ENCODE data around the gene RNF4.
A peak's percentile ranks its signal among the peaks of the same experiment; 100 is the strongest.
"Not testable (repeated sequence)": the region's sequence is repeated elsewhere in the genome, so short reads cannot be mapped to it uniquely, and the experiment has no call there.

RNF4 gene, protein sequence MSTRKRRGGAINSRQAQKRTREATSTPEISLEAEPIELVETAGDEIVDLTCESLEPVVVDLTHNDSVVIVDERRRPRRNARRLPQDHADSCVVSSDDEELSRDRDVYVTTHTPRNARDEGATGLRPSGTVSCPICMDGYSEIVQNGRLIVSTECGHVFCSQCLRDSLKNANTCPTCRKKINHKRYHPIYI

DNA sequence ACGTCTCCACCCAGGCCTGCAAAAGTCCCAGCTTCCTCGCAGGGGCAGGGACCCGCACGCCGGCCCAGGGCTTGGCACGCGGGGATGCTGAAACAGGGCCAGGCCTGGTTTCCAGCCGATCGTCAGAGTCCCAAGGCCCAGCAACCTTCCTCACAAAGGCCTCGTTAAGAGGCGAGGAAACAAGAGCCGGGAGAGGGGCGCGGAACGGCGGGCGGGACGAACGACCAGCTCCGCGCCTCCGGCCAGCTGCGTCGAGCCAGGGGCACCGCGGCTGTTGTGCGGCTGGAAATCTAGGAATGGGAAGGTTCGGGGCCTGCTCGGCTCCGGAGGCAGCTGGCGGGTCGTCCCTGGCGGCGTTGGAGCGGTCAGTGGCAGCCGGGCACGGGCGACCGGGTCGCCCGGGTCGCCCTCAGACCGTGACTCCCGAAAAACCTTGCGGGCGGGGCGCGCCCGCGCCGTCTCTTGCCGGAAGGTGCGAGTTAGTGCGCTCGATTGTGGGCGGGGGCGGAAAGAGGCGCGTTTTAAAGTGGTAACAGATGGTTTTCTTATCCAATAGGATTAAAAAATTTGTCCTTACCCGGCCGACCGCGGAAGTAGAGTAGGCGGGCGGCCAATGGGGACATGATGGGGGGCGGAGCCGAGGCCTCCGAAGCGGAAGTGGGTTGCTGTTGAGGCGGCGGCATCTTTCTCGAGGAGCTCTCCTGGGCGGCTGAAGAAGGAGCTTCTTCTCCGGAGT lies at the start of gene RNF4:
Gene RNF4, plus strand, starts transcription at position 651 of the 736 bp plus-strand sequence. CDS start 21,388 bp downstream, outside the sequence.
- DNase-seq (ENCODE audit: low spot score), result peak; percentile 98

DNA sequence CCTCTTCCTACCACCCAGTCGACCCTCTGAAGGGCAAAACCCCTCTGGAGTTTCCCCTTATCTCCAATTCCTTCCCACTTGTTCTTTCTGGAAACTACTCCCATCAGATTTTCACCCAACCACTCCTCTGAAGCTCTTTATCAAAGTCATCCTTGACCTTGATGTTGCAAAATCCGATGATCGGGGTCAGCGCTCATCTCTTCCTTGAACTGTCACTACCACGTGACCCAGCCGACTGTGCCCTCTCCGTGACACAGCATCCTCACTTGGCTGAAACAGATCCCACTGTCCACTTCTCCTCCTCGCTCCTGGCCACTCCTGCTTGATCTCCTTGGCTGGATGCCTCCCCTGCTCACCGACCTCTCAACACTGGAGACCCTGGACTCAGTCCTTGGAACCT lies 49.1 kb upstream of the RNF4 start:
- DNase-seq (ENCODE audit: low spot score), result no peak

DNA sequence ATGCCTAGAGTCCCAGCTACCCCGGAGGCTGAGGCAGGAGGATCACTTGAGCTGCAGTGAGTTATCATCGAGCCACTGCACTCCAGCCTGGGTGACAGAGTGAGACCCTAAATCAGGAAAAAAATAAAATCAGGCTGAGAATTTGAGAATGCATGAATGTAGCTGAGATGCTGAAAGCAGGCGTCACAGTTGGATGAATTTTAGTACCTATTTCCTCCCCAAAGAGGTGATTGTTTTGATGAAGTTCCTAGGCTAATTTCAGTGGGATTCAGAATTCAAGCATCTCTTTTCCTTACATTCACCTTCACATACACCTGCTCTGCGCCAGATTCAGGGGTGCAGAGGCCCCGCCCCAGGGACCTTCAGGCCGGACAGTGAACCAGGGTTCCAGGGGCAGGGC lies 47.0 kb upstream of the RNF4 start:
- DNase-seq (ENCODE audit: low spot score), result no peak

DNA sequence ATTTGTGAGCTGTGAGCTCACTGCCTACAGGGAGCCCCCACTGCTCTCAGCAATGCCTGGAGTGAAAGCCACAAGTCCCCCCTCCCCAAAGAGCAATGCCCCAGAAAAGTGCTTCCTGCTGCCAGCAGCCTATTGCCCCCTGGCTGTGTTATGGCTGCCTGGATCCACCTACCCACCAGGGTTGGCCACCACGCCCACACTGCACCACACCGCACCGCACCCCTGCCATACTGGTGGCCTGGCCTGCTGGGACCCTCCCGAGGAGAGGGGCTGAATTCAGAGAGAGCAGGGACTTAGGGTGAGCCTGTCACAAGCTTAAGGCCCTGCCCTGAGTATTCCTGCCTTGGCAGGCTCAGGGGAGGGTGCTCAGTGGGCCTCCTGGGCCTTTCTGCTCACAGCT lies 45.8 kb upstream of the RNF4 start:
- no peak for DNase-seq (ENCODE audit: low spot score)

DNA sequence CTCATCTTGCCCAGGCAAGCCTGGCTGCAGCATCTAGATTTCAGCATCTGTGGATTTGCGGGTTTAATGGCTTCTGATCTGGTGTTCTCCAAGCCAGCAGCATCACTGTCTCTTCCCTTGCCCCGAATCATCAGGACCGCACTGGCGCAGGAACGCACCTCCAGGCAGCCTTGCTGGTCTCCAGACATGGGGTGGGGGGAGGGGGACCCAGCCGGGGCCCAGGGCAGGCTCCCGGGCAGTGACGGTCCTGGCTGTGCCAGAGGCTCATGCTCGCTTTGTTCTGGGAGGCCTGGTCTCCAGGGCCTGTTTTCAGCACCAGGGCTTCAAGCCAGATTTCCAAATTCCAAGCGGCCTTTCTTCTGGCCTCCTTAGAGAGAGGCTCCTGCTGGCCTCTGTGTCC lies 45.2 kb upstream of the RNF4 start:
- no peak for DNase-seq (ENCODE audit: low spot score)

DNA sequence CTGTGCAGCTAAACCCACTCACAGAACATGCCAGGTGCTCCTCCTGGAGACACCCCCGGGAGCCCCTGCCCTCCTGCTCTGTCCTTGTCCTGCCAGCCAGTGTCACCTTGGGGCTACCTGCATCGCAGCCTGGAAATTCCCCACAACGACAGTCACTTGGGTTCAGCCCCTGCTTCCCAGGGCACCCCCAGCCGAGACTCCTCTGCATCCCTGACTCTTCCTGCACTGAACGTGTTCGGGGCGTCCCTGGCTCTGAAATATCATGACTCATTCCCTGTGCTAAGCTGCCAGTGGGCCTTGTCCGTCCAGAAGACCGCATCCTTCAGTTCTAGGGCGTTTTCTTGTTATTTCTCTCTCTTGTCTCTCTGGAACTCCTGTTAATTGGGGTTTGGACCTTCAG lies 44.3 kb upstream of the RNF4 start:
- DNase-seq (ENCODE audit: low spot score), result no peak

DNA sequence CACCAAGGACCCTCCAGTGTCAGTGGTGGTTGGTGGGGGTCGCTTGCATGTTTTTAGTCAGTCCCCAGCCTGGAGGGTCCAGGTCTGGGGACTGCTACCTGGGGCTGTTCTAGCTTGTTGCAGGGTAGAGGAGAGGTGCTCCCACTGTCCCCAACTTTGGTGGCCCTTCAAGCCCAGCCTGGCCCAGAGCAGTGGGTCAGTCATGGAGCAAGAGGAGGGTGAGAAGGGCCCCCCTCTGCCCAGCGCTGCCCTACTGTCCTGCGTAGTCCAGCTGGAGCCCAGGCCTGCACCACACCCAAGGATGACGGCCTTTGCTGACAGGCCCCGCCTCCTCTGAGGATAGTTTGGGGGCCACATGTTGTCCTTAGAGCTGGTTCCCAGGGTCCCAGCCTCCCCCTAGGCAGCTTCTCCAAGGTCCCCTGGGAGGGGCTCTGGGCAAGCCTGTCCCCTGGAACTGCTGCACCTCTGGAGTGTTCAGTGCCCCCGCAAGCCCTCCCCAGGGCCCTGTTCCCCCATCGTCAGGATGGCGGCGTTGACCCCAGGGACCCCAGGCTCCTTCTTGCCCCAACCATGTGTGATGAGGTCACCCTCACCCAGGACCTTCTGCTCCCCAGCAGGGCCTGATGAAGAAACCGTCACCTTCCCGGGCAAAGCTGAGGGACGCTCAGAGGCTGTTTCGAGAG lies 43.4 kb upstream of the RNF4 start:
- DNase-seq (ENCODE audit: low spot score), result no peak

DNA sequence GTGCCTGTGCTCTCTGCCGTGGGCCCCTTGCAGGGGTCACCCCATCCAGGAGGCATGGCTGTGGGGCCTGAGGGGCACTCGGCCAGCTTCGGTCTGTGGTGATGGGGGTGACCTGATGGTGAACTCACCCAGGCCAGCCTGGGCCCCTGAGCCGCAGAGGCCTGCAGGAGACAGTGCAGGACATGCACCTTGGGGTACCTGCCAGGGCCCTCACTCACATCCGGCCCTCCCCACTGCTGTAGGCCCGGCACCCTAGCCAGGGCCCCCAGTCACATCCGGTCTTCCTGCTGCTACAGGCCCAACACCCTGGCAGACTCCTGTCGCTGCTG lies 42.9 kb upstream of the RNF4 start:
- no peak for DNase-seq (ENCODE audit: low spot score)

DNA sequence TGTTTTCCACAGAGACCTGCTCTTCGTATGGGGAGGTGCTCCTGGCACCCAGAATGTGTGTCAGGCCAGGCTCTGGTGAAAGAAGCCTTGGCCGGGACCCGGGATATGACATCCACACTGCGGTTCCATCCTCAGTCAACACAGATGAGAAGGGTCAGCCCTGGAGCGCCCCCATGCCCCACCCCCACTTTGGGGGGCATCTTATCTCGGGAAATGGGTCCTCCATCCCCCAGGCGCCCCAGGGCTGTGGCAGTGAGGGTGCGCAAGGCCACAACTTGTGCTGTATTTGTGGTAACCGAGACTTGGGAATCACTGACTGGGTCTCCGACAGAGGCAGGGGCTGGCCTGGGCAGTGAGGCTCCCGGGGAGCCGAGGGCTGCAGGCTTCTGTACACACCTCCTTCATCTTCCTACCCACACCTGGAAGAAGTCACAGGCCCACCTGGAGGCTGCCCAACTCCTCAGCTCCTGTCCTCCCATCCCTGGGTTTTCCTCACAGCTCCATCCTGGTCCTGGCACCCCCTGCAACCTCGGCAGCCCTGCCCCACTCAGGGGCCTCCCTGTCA lies 42.1 kb upstream of the RNF4 start:
- no peak for DNase-seq (ENCODE audit: low spot score)

DNA sequence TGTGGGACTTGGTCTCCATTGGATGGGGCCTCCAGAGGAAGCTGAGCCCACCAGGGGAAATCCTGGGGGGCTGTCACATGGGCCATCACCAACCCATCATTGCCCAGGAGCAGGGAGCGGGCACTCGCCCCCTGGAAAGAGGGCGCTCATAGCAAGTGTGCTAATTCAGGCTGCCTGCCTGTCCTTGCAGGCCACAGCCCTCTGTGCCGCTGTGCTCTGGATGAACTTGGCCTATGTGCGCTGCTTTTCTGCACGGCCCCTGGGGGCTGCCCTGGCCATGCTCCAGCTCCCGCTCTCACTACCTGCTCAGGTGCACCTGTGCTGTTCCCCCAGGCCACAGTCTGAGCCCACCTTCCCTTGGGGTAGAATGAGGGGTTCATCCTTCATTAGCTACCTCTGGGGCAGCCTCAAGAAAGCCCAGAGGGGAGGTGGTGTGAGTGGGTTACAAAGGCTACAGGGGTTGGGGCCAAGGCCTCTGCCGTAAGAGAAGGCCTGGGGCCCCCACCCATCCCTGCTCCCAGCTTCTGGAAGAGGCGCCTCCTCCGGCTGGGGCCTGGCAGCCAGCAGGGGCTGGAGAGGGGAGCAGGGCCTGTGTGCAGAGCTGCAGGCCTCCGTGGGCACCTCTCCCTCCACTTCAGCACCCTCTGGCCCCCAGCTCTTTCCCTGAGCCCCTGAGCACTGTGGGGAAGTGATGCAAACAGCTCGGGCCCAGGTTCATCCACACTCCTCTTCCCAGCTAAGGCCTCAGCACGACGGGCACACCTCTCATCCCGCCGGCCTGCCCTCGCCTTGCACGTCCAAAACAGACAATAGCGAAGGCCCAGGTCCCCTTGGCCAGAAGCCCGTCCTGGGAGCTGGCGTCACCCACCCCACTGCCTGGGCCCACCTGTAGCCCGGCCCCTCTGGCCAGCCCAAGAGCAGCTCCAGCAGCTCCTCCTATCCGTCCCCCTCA lies 41.2 kb upstream of the RNF4 start:
- DNase-seq (ENCODE audit: low spot score), result no peak

DNA sequence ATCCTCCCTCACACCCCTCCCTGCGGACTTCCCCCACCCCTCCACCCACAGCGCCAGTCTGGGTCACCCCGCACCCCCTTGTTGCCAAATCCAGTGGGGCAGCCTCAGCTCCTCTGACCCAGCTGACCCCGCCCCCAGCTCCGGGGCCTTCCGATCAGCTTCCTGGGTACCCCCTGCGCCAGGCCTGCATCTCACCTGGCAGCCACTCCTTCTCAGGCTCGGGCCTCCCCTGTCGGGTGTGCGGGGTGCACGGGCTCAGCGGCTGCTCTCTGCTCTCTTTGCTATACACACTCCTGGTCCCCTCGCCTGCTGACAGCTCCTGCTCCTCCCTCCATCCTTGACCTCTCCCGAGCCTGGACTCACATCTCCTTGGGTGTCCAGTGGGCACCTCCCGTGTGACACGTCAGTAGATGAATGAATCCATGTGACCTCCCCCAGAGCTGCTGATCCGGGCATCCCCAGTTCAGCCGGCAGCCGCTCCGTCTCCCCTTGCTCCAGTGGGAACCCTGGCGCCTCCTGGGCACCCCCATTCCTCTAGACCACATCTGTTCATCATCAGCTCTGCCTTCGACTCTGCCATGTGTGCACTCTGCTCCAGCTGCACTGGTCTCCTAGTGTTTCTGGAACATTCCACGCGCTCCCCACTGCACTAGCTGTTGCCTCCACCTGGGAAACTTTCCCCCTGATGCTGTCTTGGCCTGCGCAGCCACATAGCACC lies 40.3 kb upstream of the RNF4 start:
- DNase-seq (ENCODE audit: low spot score), result no peak

DNA sequence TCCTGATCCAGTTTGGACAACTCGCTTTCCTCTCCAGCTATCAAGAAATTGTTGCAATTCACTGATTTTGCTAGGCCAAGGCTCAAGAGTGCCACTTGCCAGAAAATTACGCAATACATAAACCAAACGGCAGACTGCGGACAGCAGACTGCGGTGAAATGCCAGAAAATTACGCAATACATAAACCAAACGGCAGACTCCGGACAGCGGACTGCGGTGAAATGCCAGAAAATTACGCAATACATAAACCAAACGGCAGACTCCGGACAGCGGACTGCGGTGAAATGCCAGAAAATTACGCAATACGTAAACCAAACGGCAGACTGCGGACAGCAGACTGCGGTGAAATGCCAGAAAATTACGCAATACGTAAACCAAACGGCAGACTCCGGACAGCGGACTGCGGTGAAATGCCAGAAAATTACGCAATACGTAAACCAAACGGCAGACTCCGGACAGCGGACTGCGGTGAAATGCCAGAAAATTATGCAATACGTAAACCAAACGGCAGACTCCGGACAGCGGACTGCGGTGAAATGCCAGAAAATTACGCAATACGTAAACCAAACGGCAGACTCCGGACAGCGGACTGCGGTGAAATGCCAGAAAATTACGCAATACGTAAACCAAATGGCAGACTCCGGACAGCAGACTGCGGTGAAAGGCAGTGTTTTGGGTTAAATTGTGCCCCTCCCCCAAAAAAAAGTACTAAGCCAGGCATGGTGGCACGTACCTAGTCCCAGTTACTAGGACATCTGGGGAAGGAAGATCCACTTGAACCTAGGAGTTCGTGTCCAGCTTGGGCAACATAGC lies 38.8 kb upstream of the RNF4 start:
- not testable (repeated sequence) for DNase-seq (ENCODE audit: low spot score)

DNA sequence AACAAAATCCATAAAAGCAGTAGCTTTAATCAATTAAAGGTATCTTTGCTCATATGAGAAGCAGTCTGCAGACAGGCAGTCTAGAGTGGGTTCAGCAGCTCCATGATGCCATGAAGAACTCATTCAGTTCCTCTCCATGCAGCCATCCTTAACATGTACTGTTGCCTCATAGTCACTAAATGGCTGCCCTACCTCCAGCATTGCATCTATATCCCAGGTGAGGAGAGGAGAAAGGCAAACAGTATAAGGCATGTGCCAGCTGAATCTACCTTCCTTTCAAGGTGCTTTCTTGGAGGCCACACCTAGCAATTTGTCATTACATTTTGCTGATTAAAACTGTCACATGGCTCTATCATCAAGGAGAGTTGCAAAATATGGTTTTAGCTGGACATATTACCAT lies 36.9 kb upstream of the RNF4 start:
- DNase-seq (ENCODE audit: low spot score), result no peak

DNA sequence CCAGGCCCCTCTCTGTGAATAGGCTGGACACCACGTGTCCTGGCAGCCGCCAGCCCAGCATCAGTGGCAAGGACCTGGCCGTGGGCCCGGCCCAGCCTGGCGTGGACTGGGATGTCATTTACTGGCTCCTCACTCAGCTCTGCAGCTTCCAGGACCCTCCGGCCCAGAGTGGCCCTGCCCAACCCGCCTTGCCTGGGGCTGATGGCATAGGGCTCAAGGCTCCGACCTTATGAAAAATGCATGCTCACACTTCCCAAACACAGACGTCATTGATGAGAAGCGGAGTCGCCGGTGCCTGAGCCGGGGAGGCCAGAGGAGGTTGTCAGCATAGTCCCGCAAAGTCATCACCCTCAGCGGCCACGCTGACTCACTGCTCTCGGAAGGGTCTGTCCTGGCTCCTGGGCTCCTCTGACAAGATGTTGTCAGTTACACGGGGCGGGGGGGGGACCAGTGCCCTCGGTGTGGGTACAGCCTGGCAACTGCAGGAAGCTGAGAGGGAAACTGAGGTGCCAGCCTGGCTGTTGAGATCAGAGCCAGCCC lies 35.8 kb upstream of the RNF4 start:
- DNase-seq (ENCODE audit: low spot score), result peak; percentile 79

DNA sequence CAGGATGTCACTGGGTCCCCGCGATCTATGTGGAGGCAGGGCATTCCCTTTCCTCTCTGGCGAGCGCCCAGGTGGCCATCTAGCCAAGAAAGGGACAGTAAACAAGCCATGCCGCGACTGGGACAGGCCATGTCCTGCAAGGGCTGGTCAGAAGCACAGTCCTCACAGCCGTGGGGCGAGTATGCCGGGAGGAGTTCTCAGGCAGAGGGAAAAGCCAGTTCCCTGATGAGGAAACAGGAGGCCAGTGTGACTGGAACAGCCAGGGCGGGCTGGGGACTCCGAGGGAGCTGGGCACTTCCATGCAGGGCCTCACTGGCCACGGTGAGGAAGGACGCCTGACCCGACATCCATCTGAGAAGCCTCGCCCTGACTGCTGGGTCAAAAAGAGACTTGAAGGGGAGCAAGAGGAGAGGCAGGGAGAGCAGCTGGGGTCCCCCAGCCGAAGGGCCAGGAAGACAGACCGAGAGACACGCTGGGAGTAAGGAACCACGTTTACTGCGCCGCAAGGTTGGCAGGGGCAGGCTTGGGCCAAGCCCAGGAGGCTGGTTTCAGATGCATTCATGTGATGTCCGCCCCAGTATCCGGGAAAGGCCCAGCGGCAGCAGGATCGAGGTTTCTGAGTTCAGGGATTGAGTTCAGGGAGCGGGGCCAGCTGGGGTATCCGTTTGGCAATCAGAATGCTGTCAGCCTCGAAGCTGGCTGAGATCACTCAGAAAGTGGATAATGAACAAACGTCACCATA lies 35.1 kb upstream of the RNF4 start:
- no peak for DNase-seq (ENCODE audit: low spot score)

DNA sequence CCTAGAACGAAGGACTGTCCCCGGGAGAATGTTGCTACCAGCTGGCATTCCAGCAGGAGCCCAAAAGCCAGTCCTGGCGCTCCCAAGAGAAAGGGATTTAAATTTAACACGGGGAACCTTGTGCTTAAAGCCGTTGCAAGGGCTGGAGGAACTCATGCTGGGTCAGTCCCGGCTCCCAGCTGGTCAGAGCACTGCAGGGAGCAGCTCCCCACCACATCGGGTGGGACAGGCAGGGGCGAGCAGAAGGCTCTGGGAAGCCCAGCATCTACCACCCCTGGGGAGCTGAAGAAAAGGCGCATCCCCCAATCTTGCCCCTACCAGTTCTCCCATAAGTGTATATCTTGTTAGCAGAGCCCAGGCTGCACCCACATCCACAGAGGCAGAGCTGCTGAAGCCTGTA lies 34.5 kb upstream of the RNF4 start:
- no peak for DNase-seq (ENCODE audit: low spot score)

DNA sequence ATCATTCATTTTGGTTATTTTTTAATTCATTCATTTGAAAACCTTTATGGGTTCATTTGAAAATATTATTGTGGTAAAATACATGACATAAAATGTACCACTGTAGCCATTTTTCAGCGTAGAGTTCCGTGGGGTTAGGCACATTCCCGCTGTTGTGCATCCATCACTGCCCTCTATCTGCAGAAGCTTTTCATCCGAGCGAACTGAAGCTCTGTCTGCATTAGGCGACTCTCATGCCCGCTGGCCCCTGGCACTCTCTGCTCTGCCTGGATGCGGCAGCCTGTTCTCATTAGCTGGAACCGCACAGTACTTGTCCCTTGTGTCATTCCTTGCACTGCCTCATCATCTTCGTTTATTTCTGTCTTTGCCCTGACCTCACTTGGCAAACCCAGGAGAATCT lies 32.6 kb upstream of the RNF4 start:
- no peak for DNase-seq (ENCODE audit: low spot score)

DNA sequence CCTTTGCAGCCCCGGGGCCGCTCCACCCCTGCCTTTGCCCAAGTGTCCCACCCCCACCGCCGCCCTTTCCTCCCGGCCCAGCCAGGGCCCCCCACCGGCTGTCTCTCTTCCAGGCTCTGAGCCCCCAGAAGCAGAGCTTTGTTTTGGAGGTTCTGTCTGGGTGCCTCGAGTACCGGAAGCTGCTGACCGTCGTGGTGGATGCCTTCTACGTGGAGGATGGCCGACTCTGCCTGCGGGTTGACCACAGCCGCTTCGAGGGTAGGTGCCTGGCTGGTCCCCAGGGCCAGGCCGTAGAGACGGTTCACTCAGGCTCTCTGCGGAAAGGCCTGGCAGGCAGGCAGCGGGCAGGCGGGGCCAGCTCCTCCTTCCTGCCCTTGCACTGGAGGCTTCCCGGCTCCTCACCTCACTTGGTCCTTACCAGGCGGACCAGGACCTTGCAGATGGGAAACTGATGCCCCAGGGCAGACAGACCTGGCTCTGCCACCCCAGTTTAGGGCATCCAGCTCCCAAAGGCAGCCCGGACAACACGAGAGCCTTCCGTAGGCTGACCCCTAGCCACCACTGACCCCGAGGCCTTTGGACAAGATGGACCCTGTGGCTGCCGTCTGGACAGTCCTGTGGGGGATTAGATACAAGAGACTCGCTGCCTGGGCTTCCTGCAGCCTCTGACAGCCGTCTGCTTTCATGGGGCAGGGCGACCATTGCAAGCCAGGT lies 32.0 kb upstream of the RNF4 start:
- DNase-seq (ENCODE audit: low spot score), result no peak
